GM18519 (cell line): ENCODE data around the gene TNXB.
"Not testable (repeated sequence)": the region's sequence is repeated elsewhere in the genome, so short reads cannot be mapped to it uniquely, and the experiment has no call there.

ENCODE experiments used
- ATAC-seq: cut with Tn5 transposase; IDR thresholded peaks from one replicate; pipeline ENCODE4 v1.9.1; 2021; ENCODE audit warnings: mild to moderate bottlenecking, moderate library complexity; ENCODE audit not compliant: unreplicated experiment, low FRiP score

Gene TNXB

DNA sequence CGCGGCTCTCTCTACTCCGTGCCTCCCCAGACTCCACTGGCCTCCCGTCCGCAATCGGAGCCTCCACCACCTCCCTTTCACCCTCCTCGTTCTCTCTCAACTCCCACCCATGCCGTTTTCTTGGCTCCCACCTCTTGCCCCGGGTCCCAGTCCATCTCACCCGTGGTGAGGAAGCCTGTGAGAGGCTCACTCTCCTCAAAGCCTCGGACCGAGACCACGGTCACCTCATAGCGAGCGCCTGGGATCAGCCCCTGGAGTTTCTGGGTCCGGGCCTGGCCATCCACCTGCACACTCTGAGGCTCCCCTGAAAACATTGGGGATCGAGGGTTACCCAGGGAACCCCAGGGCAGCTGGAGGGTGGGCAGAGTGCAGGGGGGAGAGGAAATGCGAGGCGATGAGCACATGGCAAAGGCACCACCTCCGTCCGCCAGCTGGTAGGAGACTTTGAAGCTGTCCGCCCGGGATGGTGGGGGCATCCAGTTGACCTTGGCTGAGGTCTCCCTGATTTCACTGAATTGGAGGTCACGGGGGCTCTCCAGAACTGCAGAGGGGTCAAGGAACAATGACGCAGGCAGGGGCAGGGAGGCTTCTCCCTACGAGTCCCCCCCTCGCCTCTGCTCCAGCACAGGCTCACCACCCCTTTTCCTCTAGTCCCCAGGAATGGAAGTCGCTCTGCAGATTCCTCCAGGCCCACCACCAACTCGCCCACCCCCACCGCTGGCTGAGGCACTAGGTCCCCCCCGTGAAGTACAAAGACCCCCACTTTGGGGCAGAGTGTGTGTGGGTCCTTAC is 65.4 kb downstream of the TNXB start:
- ATAC-seq = not testable (repeated sequence)

DNA sequence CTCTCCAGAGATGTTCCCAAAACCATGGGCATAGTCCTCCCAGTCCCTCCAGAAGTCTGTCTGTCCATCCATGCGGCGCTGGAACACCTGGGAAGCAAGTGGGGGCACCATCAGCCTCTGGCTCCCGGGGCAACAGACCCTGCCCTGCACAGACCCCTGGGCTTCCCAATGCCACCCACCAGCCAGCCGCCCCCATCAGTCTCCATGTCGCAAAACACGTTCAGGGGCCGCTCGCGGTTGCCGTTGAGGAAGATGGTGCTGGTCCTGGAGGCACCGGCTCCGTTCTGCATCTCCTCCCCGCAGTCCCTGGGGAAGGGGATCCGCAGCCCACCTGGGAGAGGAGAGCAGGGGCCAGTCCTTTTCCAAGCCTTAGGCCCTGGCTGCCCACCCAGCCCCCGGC is 66.9 kb downstream of the TNXB start:
- not testable (repeated sequence) for ATAC-seq

DNA sequence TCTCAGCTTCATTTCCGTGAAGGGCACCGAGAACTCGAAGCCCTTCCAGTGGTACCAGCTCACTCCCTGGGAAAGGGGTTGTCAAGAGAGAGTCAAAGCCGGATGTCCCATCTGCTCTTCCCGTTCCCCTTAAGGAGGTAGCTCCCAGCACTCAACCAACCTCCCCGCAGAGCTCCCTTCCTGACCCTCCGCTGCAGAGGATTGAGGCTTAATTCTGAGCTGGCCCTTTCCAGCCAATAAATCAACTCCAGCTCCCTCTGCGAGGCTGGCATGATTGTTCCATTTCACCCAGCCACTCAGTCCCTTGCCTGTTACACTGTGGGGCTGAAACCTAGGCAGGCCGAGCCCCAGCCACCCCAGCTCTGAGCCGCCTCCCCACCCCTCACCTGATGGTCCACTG is 67.8 kb downstream of the TNXB start:
- ATAC-seq = not testable (repeated sequence)

DNA sequence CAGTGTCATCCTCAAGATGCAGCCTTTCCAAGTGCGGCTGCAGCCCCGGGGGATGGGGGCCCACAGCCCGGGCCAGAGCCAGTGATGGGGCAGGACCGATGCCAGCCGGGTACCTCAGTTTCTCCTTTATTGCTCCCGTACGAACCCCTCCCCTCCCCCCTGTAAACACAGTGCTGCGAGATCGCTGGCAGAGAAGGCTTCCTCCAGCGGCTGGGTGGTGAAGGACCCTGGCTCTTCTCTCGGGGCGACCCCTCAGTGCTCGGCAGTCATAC is 68.2 kb downstream of the TNXB start:
- ATAC-seq = not testable (repeated sequence)

DNA sequence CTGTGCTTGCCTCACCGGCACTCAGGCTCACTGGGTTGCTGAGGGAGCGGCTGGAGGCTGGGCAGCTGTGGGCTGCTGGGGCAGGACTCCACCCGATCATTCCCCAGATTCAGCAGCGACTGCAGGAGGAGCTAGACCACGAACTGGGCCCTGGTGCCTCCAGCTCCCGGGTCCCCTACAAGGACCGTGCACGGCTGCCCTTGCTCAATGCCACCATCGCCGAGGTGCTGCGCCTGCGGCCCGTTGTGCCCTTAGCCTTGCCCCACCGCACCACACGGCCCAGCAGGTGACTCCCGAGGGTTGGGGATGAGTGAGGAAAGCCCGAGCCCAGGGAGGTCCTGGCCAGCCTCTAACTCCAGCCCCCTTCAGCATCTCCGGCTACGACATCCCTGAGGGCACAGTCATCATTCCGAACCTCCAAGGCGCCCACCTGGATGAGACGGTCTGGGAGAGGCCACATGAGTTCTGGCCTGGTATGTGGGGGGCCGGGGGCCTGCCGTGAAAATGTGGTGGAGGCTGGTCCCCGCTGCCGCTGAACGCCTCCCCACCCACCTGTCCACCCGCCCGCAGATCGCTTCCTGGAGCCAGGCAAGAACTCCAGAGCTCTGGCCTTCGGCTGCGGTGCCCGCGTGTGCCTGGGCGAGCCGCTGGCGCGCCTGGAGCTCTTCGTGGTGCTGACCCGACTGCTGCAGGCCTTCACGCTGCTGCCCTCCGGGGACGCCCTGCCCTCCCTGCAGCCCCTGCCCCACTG is 68.7 kb downstream of the TNXB start:
- ATAC-seq = not testable (repeated sequence)

DNA sequence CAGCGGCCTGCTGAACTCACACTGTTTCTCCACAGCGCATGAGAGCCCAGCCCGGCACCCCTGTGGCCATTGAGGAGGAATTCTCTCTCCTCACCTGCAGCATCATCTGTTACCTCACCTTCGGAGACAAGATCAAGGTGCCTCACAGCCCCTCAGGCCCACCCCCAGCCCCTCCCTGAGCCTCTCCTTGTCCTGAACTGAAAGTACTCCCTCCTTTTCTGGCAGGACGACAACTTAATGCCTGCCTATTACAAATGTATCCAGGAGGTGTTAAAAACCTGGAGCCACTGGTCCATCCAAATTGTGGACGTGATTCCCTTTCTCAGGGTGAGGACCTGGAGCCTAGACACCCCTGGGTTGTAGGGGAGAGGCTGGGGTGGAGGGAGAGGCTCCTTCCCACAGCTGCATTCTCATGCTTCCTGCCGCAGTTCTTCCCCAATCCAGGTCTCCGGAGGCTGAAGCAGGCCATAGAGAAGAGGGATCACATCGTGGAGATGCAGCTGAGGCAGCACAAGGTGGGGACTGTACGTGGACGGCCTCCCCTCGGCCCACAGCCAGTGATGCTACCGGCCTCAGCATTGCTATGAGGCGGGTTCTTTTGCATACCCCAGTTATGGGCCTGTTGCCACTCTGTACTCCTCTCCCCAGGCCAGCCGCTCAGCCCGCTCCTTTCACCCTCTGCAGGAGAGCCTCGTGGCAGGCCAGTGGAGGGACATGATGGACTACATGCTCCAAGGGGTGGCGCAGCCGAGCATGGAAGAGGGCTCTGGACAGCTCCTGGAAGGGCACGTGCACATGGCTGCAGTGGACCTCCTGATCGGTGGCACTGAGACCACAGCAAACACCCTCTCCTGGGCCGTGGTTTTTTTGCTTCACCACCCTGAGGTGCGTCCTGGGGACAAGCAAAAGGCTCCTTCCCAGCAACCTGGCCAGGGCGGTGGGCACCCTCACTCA is 69.5 kb downstream of the TNXB start:
- ATAC-seq = not testable (repeated sequence)

DNA sequence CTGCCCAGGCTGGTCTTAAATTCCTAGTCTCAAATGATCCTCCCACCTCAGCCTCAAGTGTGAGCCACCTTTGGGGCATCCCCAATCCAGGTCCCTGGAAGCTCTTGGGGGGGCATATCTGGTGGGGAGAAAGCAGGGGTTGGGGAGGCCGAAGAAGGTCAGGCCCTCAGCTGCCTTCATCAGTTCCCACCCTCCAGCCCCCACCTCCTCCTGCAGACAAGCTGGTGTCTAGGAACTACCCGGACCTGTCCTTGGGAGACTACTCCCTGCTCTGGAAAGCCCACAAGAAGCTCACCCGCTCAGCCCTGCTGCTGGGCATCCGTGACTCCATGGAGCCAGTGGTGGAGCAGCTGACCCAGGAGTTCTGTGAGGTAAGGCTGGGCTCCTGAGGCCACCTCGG is 70.3 kb downstream of the TNXB start:
- not testable (repeated sequence) for ATAC-seq

DNA sequence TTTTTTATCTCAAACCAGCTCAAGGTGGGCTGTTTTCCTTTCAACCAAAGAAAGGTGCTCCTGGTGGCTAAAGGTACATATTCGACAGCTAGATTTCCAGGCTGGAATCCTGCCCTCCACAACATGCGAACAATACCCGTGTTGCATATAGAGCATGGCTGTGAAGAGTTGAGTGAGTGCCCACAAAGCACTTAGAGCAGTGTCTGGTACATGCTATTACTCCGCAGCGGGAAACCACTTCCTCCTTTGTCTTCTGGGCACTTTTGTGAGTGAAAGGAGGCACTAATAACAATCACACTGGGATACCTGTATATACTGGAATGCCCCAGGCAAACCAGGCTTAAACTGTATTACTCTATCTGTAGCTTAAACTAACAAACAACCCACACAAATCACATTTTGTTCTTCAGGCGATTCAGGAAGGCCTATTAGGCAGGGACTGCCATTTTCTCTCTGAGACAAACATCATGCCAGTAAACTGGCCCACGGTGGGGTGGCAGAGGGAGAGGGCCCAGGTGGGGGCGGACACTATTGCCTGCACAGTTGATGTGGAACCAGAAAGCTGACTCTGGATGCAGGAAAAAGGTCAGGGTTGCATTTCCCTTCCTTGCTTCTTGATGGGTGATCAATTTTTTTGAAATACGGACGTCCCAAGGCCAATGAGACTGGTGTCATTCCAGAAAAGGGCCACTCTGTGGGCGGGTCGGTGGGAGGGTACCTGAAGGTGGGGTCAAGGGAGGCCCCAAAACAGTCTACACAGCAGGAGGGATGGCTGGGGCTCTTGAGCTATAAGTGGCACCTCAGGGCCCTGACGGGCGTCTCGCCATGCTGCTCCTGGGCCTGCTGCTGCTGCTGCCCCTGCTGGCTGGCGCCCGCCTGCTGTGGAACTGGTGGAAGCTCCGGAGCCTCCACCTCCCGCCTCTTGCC is 71.3 kb downstream of the TNXB start, which contains the start of gene CYP21A2:
Gene CYP21A2 (plus strand): TSS at position 818 of the 927 bp plus-strand sequence. CDS start 8 bp downstream, at position 826.
- ATAC-seq = not testable (repeated sequence)

DNA sequence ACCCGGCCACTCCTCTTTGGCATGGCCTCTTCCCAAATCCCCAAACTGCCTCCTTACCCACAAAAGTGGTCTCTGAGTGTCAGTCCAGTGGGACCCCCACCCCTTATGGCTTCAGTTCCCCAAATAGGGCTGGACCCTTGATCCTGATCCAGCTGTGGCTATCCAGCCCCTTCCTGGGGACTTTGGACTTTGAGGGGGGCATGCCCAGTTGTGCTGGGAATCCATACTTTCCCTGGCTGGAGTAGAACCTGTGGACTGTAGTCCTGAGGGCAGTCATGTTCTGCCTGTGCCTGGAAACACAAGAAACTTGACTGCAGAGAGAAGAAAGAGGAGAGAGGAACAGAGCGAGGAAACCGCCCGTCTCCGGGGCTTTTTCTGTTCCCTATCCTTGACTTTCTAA is 72.0 kb downstream of the TNXB start:
- not testable (repeated sequence) for ATAC-seq

DNA sequence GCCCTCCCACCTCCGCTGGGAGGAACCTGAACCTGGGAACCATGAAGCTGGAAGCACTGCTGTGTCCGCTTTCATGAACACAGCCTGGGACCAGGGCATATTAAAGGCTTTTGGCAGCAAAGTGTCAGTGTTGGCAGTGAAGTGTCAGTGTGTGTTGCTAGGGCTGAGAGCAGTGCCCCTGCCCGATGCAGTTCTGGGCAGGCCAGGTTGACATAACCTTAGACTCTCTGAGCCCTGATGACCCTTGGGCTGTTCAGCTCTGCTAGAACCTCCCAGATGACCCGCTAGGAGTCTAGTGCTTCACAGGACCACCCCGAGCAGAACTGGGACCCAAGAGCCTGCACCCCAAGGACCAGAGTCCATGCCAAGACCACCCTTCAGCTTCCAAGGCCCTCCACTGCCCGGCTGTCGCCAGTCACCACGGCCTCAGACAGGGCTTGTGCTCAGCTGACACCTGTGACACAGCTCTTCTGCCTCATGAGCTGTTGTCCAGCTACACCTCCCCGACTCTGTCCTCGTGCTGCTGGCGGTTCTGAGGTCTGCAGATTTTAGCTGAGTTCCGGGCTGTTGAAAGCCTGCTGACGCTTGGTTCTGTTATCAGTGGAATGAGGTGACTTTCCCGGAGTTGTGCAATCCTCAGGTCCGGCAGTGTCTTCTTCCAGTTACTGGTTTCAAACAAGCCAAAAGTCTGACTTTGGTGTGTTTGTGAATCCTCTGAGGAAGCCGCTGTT is 73.7 kb downstream of the TNXB start:
- ATAC-seq = not testable (repeated sequence)

DNA sequence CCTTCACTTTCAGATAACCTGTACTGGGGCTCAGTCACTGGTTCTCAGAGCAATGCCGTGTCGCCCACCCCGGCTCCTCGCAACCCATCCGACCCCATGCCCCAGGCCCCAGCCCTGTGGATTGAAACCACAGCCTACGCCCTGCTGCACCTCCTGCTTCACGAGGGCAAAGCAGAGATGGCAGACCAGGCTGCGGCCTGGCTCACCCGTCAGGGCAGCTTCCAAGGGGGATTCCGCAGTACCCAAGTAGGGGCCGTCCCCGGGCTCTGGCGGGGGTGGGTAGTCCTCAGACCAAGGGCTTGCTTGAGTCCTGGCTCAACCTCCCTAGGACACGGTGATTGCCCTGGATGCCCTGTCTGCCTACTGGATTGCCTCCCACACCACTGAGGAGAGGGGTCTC is 79.6 kb downstream of the TNXB start:
- not testable (repeated sequence) for ATAC-seq

DNA sequence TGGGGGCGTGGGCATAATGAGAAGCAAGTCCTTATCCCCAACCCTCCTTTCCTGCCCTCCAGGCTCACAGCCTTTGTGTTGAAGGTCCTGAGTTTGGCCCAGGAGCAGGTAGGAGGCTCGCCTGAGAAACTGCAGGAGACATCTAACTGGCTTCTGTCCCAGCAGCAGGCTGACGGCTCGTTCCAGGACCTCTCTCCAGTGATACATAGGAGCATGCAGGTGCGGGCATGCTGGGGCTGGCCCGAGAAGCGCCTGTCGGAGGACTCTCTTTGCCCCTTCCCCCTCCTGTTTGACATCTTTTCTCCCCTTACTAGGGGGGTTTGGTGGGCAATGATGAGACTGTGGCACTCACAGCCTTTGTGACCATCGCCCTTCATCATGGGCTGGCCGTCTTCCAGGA is 80.5 kb downstream of the TNXB start:
- ATAC-seq = not testable (repeated sequence)

DNA sequence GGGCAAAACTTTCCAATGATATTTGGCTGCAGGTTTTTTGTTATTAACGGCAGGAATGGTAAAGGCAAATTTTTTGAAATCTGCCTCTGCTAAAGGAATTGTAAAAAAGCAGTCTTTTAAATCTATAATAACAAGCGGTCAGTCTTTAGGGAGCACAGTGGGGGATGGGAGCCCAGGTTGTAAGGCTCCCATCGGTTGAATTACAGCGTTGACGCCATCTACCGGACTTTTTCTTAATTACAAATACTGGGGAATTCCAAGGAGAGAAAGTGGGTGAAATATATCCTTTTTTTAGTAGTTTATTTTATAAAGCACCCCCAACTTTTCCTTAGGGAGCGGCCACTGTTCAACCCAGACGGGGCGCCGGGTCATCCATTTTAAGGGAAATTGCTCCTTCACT is 87.0 kb downstream of the TNXB start:
- not testable (repeated sequence) for ATAC-seq

DNA sequence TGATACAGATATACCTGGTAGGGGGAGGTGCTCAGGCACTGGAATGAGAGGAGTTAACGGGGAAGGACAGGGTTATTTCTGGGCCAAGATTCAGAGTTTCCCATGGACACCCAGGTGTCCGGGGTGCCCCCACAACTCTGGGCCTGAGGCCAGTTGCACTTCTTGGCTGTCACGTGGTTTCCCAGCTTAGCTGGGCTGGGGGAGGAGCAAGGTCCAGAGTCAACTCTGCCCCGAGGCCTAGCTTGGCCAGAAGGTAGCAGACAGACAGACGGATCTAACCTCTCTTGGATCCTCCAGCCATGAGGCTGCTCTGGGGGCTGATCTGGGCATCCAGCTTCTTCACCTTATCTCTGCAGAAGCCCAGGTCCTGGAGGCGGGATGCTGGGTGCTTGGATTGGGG is 94.6 kb downstream of the TNXB start, which contains the start of gene C4B:
Gene C4B (plus strand): TSS at position 249 of the 400 bp plus-strand sequence. CDS start 51 bp downstream, at position 300.
- not testable (repeated sequence) for ATAC-seq

DNA sequence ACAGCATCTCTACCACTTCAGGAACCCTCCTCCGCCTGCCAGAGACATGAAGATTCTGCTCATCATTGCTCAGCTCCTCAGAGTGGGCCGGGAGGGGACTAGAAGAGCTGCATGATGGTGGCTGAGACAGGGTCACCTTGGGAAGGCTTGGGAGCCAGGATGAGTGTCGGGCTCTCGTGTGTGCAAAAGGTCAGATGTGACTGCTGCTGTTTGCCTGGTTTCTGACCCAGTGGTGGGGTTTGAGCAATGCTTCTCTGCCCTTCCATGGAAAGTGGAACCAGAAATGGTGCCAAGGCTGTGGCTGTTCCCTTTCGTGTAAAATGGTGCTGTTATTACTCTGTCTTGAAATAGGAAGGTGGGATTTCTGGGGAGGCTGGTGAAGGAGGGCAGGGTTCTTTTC is 95.4 kb downstream of the TNXB start:
- not testable (repeated sequence) for ATAC-seq

DNA sequence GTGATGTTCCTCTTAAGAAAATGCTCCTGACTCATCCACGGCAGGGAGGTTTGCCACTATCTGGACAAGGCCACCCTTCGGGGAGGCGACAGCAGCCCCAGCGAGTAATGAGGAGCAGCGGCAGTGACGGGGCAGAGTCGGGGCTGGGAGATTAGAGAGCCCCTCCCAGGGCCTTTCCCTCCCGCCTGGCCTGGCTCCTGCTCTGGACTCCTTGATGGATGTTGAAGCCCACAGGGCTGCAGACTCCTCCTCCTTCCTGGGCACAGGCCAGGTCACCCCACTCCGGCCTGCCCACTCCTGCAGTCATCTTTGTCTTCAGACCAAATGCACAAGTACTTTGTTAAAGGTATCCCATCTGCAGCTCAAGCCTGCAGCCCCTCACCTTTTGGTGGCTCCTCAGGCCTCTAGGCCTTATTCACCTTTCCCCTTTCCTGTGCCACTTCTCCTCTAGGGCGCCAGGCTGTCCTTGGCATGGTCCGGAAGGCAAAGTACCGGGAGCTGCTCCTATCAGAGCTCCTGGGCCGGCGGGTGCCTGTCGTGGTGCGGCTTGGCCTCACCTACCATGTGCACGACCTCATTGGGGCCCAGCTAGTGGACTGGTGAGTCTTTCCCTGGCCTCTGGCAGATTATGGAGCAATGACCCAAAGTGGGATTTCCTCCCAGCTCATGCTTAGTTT is 96.1 kb downstream of the TNXB start:
- not testable (repeated sequence) for ATAC-seq

DNA sequence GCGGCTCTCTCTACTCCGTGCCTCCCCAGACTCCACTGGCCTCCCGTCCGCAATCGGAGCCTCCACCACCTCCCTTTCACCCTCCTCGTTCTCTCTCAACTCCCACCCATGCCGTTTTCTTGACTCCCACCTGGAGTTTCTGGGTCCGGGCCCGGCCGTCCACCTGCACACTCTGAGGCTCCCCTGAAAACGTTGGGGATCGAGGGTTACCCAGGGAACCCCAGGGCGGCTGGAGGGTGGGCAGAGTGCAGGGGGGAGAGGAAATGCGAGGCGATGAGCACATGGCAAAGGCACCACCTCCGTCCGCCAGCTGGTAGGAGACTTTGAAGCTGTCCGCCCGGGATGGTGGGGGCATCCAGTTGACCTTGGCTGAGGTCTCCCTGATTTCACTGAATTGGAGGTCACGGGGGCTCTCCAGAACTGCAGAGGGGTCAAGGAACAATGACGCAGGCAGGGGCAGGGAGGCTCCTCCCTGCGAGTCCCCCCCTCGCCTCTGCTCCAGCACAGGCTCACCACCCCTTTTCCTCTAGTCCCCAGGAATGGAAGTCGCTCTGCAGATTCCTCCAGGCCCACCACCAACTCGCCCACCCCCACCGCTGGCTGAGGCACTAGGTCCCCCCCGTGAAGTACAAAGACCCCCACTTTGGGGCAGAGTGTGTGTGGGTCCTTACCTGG is 98.1 kb downstream of the TNXB start:
- ATAC-seq = not testable (repeated sequence)

DNA sequence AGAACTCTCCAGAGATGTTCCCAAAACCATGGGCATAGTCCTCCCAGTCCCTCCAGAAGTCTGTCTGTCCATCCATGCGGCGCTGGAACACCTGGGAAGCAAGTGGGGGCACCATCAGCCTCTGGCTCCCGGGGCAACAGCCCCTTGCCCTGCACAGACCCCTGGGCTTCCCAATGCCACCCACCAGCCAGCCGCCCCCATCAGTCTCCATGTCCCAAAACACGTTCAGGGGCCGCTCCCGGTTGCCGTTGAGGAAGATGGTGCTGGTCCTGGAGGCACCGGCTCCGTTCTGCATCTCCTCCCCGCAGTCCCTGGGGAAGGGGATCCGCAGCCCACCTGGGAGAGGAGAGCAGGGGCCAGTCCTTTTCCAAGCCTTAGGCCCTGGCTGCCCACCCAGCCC is 99.6 kb downstream of the TNXB start:
- ATAC-seq = not testable (repeated sequence)
